Endothelial cell of umbilical vein (primary cell): ENCODE results near the gene ATG10. TPM values are rescaled to one million over a fixed set of nuclear protein-coding genes. Genes with fewer than 3 reads are reported as not detected.

ENCODE experiments used
- BruUV-seq: library from RNA; stranded (reverse); fragments of 400-500 nt; replicated peaks from 2 replicates; lab custom pipeline; 2021; lab: Mats Ljungman, UMichigan
- CTCF ChIA-PET: fragments of 300-600, 350-600 bp; sonication (Branson Sonifier 250); formaldehyde crosslinking; loops from one replicate; lab custom pipeline; 2021; ENCODE audit warnings: antibody characterized with exemption, inconsistent platforms; lab: Charles Lee
- POLR2A ChIA-PET: fragments of 300-600, 350-600 bp; sonication (Branson Sonifier 250); formaldehyde crosslinking; loops from one replicate; lab custom pipeline; 2021; ENCODE audit warnings: antibody characterized with exemption, inconsistent platforms; lab: Charles Lee
- DNase-seq: peaks from one replicate; pipeline ENCODE4 v3.0.0-alpha.2; 2011; ENCODE audit warnings: low read depth, low spot score
- FAIRE-seq: peaks from 2 replicates; lab custom pipeline; 2011; peaks lifted over from hg19 to GRCh38; lab: Jason Lieb, UNC
- H2AFZ ChIP-seq: 2 replicates; pipeline ENCODE4 v1.6.0; 2012; ENCODE audit warnings: low read depth, low read length, control low read depth, inconsistent platforms
- H3K27ac ChIP-seq: 2 replicates; pipeline ENCODE4 v1.5.1; 2011; ENCODE audit warnings: low read depth, mild to moderate bottlenecking, control low read depth, low read length, moderate library complexity; ENCODE audit not compliant: insufficient read depth
- H3K27me3 ChIP-seq, 2 experiments: 2 replicates each; pipeline versions ENCODE4 v1.6.0 to v1.6.1; 2011; ENCODE audit warnings: low read length in 2 of 2, mixed read lengths in 1 of 2; ENCODE audit not compliant: control insufficient read depth in 2 of 2, insufficient read depth in 2 of 2
- H3K36me3 ChIP-seq, 2 experiments: 2 replicates in 1 of 2; 3 replicates in 1 of 2; pipeline ENCODE4 v1.5.1; 2011; ENCODE audit warnings: low read length in 2 of 2, mild to moderate bottlenecking in 1 of 2, moderate library complexity in 1 of 2; ENCODE audit not compliant: control insufficient read depth in 2 of 2, insufficient read depth in 2 of 2; ENCODE audit errors: extremely low read depth in 1 of 2
- H3K4me1 ChIP-seq: 3 replicates; pipeline ENCODE4 v1.5.1; 2011; ENCODE audit warnings: mild to moderate bottlenecking, low read length; ENCODE audit not compliant: control insufficient read depth, insufficient read depth; ENCODE audit errors: extremely low read depth
- H3K4me2 ChIP-seq: 2 replicates; pipeline ENCODE4 v1.6.1; 2011; ENCODE audit warnings: low read length, control low read depth, mixed read lengths; ENCODE audit not compliant: insufficient read depth
- H3K4me3 ChIP-seq, 3 experiments: fragments of 200-600 bp in 1 of 3; sonication (generic), shearing (Covaris generic) in 1 of 3; replicated peaks in 1 of 3; 2 replicates each; pipeline ENCODE4 v1.5.1; 2011 to 2016; ENCODE audit warnings: control low read depth in 3 of 3, low read length in 3 of 3, mild to moderate bottlenecking in 2 of 3, inconsistent platforms in 1 of 3, low read depth in 1 of 3, moderate library complexity in 1 of 3; ENCODE audit not compliant: insufficient read depth in 1 of 3
- H3K79me2 ChIP-seq: 2 replicates; pipeline ENCODE4 v1.6.0; 2012; ENCODE audit warnings: low read length, inconsistent platforms; ENCODE audit not compliant: control insufficient read depth, insufficient read depth
- H3K9ac ChIP-seq: replicated peaks from 2 replicates; pipeline ENCODE3; 2011; ENCODE audit warnings: low read length, control low read depth; ENCODE audit not compliant: insufficient read depth; ENCODE audit errors: extremely low read depth
- H3K9me1 ChIP-seq: replicated peaks from 3 replicates; pipeline ENCODE4 v1.6.0; 2011; ENCODE audit warnings: mild to moderate bottlenecking, low read length; ENCODE audit not compliant: control insufficient read depth, insufficient read depth; ENCODE audit errors: extremely low read depth
- H3K9me3 ChIP-seq: replicated peaks from 2 replicates; pipeline ENCODE4 v1.5.1; 2012; ENCODE audit warnings: low read length, inconsistent platforms; ENCODE audit not compliant: control insufficient read depth, insufficient read depth
- H4K20me1 ChIP-seq: replicated peaks from 2 replicates; pipeline ENCODE3; 2011; ENCODE audit warnings: mild to moderate bottlenecking, low read length; ENCODE audit not compliant: control insufficient read depth, insufficient read depth; ENCODE audit errors: extremely low read depth
- EZH2 ChIP-seq: IDR thresholded peaks from 2 replicates; pipeline ENCODE4 v1.6.1; 2012; ENCODE audit warnings: borderline replicate concordance, low read depth, mild to moderate bottlenecking, moderate library complexity, low read length, inconsistent platforms; ENCODE audit not compliant: severe bottlenecking
- FOS ChIP-seq: IDR thresholded peaks from 2 replicates; pipeline ENCODE4 v1.6.1; 2011; ENCODE audit warnings: mild to moderate bottlenecking, low read length, moderate library complexity, borderline replicate concordance; ENCODE audit not compliant: insufficient read depth
- GATA2 ChIP-seq: IDR thresholded peaks from 2 replicates; pipeline ENCODE4 v1.7.0; 2011; ENCODE audit warnings: low read depth, mild to moderate bottlenecking, moderate library complexity, mixed read lengths, low read length; ENCODE audit not compliant: insufficient read length, insufficient read depth
- JUN ChIP-seq: IDR thresholded peaks from 2 replicates; pipeline ENCODE4 v1.6.1; 2011; ENCODE audit warnings: borderline replicate concordance, low read depth; ENCODE audit not compliant: insufficient read length, insufficient read depth
- MYC ChIP-seq: IDR thresholded peaks from one replicate; pipeline ENCODE4 v1.6.1; 2011; ENCODE audit warnings: mild to moderate bottlenecking, low read depth, low read length
- POLR2A ChIP-seq: IDR thresholded peaks from 2 replicates; pipeline ENCODE4 v1.6.1; 2012; ENCODE audit warnings: low read depth, mild to moderate bottlenecking, control low read depth, low read length
- POLR2AphosphoS5 ChIP-seq: IDR thresholded peaks from 2 replicates; pipeline ENCODE4 v1.6.1; 2012; ENCODE audit warnings: low read depth, mild to moderate bottlenecking, control low read depth, low read length, moderate library complexity; ENCODE audit not compliant: insufficient read depth
- dilution Hi-C: fragments of 300-500 bp; cut with MboI; formaldehyde crosslinking; loops from one replicate; pipeline ENCODE4 v1.15.0; 2019; ENCODE audit warnings: low sequenced_read_pairs; ENCODE audit not compliant: extremely low pct_ligation_motif_present
- intact Hi-C: fragments of 100-400 bp; cut with micrococcal nuclease; formaldehyde crosslinking; loops from one replicate; pipeline ENCODE4 v1.10.0; 2022
- polyA plus RNA-seq, 4 experiments: library from polyadenylated mRNA; depleted of rRNA in 3 of 4; stranded (reverse) in 3 of 4; unstranded in 1 of 4; fragments of >200 nt; gene quantifications; 2 replicates each; pipeline versions ENCODE4 v1.2.1 to v1.2.3, GENCODE V29; 2011 to 2012; ENCODE audit warnings: missing spikeins in 1 of 4
- total RNA-seq: library from RNA; stranded (reverse); gene quantifications from 2 replicates; pipeline ENCODE4 v1.2.3, GENCODE V29; 2021
- TF ChIP-seq, protein P1 (sequence below): IDR thresholded peaks from 2 replicates; pipeline ENCODE4 v1.6.1; 2011; ENCODE audit not compliant: insufficient read depth, insufficient read length
- TF ChIP-seq, protein P2 (sequence below), 2 donors: IDR thresholded peaks; 1 replicate in 1 of 2; 2 replicates in 1 of 2; pipeline ENCODE4 v1.5.1; 2011; ENCODE audit warnings: low read length in 2 of 2, mild to moderate bottlenecking in 2 of 2, moderate library complexity in 2 of 2, control low read depth in 1 of 2, inconsistent platforms in 1 of 2, low read depth in 1 of 2; ENCODE audit not compliant: insufficient read depth in 1 of 2; ENCODE audit errors: extremely low read depth in 1 of 2

The ATG10 gene
- total and polyA plus RNA-seq, 2 donors (not counting 3 experiments of a cell fraction or from before 2014, with no cell fraction given) = 1.6 to 3.9 TPM

DNA sequence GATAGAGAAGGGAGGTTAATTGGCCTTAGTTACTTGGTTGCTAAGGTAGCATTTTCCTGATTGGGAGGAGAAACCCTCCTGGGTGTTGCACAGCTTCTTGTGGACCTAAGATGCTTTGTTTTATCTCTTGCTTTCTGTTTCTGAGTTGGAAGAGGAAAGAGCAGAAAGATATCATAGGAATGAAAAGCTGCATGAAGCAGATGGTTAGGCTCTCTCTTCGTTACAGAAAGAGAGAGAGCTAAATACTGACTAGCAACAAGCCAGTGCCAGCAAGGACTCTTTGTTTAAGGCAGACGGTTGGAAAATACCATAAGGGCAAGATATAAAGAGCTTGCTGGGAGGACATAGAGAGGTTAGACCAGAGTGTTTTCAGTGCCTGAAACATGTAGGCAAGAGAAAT lies 103.1 kb downstream of the ATG10 start:
- intact Hi-C loops = no loop called here
- BruUV-seq = no TSS peak
- no peak overlapping the region for H3K4me3 ChIP-seq
- H3K9ac ChIP-seq = no peak overlapping the region
- H3K9me3 ChIP-seq = no peaks in the 10 kb centered on the region
- no peaks in the 10 kb centered on the region for H3K79me2 ChIP-seq
- DNase-seq = no peak
- no peaks in the 10 kb centered on the region for H3K27me3 ChIP-seq
- no peaks in the 10 kb centered on the region for H3K9me1 ChIP-seq
- no peak overlapping the region for H2AFZ ChIP-seq
- no peaks in the 10 kb centered on the region for H4K20me1 ChIP-seq
- H3K36me3 ChIP-seq = no peaks in the 10 kb centered on the region
- H3K4me1 ChIP-seq = no peaks in the 10 kb centered on the region
- POLR2A ChIA-PET = no interaction called here
- H3K27ac ChIP-seq = no peak overlapping the region
- dilution Hi-C loops = no loop called here
- no peak overlapping the region for H3K4me2 ChIP-seq
- FAIRE-seq = no peak
- CTCF ChIA-PET = interaction anchor here (1.4 kb wide), 1 partner anchor 13 kb away, joined by 4 read pairs; no protein-coding TSS in a partner anchor
- TF ChIP-seq, protein P1, sequence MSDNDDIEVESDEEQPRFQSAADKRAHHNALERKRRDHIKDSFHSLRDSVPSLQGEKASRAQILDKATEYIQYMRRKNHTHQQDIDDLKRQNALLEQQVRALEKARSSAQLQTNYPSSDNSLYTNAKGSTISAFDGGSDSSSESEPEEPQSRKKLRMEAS = no peak
- no peak for TF ChIP-seq JUN
- no peak for TF ChIP-seq GATA2
- no peak for TF ChIP-seq POLR2A
- TF ChIP-seq, protein P2, sequence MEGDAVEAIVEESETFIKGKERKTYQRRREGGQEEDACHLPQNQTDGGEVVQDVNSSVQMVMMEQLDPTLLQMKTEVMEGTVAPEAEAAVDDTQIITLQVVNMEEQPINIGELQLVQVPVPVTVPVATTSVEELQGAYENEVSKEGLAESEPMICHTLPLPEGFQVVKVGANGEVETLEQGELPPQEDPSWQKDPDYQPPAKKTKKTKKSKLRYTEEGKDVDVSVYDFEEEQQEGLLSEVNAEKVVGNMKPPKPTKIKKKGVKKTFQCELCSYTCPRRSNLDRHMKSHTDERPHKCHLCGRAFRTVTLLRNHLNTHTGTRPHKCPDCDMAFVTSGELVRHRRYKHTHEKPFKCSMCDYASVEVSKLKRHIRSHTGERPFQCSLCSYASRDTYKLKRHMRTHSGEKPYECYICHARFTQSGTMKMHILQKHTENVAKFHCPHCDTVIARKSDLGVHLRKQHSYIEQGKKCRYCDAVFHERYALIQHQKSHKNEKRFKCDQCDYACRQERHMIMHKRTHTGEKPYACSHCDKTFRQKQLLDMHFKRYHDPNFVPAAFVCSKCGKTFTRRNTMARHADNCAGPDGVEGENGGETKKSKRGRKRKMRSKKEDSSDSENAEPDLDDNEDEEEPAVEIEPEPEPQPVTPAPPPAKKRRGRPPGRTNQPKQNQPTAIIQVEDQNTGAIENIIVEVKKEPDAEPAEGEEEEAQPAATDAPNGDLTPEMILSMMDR (IDR thresholded peaks at IDR 0.05; ENCODE audit: extremely low read depth in 1 of 2, insufficient read depth in 1 of 2, low read depth in 1 of 2, low read length in 2 of 2) = no peak
- no peak for TF ChIP-seq MYC
- TF ChIP-seq POLR2AphosphoS5 = no peak
- TF ChIP-seq EZH2 = no peak
- no peak for TF ChIP-seq FOS
